CD8-positive, alpha-beta memory T cell (primary cell): Measurements from ENCODE around the gene PDZD7. TPM values are rescaled to one million over a fixed set of nuclear protein-coding genes. Genes with fewer than 3 reads are reported as not detected.
A peak's percentile ranks its signal among the peaks of the same experiment; 100 is the strongest.

ENCODE experiments used
- CTCF ChIA-PET: fragments of 350-600 bp; sonication (Branson Sonifier 250); formaldehyde crosslinking; loops from one replicate; lab custom pipeline; 2021; ENCODE audit warnings: antibody characterized with exemption; lab: Charles Lee
- POLR2A ChIA-PET: fragments of 350-600 bp; sonication (Branson Sonifier 250); formaldehyde crosslinking; loops from one replicate; lab custom pipeline; 2021; ENCODE audit warnings: antibody characterized with exemption; lab: Charles Lee
- DNase-seq, 5 donors: peaks; one replicate each; pipeline versions ENCODE4 v3.0.0 to v3.0.0-alpha.2; 2020 to 2022; ENCODE audit warnings: mixed read lengths in 1 of 5
- H3K27ac ChIP-seq: one replicate; pipeline ENCODE4 v1.7.0; 2013; ENCODE audit warnings: low read depth, mild to moderate bottlenecking, low read length, moderate library complexity
- H3K27me3 ChIP-seq: 2 replicates; pipeline ENCODE4 v1.7.0; 2013; ENCODE audit warnings: low read length, mild to moderate bottlenecking; ENCODE audit not compliant: insufficient read depth, poor library complexity, severe bottlenecking
- H3K36me3 ChIP-seq: 2 replicates; pipeline ENCODE4 v1.7.0; 2013; ENCODE audit warnings: mild to moderate bottlenecking, low read length, moderate library complexity; ENCODE audit not compliant: insufficient read depth
- H3K4me1 ChIP-seq: 2 replicates; pipeline ENCODE4 v1.7.0; 2013; ENCODE audit warnings: mild to moderate bottlenecking, low read length, moderate library complexity; ENCODE audit not compliant: insufficient read depth
- H3K4me3 ChIP-seq: 2 replicates; pipeline ENCODE4 v1.7.0; 2013; ENCODE audit warnings: mild to moderate bottlenecking, low read length
- H3K9me3 ChIP-seq: 2 replicates; pipeline ENCODE4 v1.7.0; 2013; ENCODE audit warnings: mild to moderate bottlenecking, low read length
- H3K27ac Mint-ChIP-seq, 8 donors: one replicate each; pipeline ENCODE4 v1.8.0; 2020 to 2021; ENCODE audit warnings: mixed read lengths in 8 of 8, mild to moderate bottlenecking in 6 of 8, inconsistent platforms in 3 of 8, moderate library complexity in 3 of 8
- H3K27me3 Mint-ChIP-seq, 2 donors: one replicate each; pipeline ENCODE4 v1.8.0; 2020 to 2021; ENCODE audit warnings: mixed read lengths in 2 of 2, mild to moderate bottlenecking in 1 of 2, moderate library complexity in 1 of 2
- H3K36me3 Mint-ChIP-seq, 3 donors: one replicate each; pipeline ENCODE4 v1.8.0; 2020 to 2021; ENCODE audit warnings: mixed read lengths in 3 of 3, inconsistent platforms in 1 of 3, mild to moderate bottlenecking in 1 of 3
- H3K4me1 Mint-ChIP-seq, 3 donors: one replicate each; pipeline ENCODE4 v1.8.0; 2020 to 2021; ENCODE audit warnings: mixed read lengths in 3 of 3, inconsistent platforms in 1 of 3, mild to moderate bottlenecking in 1 of 3
- H3K4me3 Mint-ChIP-seq, 7 donors: one replicate each; pipeline ENCODE4 v1.8.0; 2020 to 2021; ENCODE audit warnings: mixed read lengths in 7 of 7, mild to moderate bottlenecking in 6 of 7, moderate library complexity in 4 of 7, inconsistent platforms in 2 of 7
- H3K9me3 Mint-ChIP-seq, 5 donors: one replicate each; pipeline ENCODE4 v1.8.0; 2020 to 2022; ENCODE audit warnings: mixed read lengths in 5 of 5, mild to moderate bottlenecking in 3 of 5, moderate library complexity in 2 of 5, inconsistent platforms in 1 of 5
- polyA plus RNA-seq: library from polyadenylated mRNA; unstranded; fragments of 300-500 nt; fragmentation: Illumina TruSeq; gene quantifications from one replicate; pipeline ENCODE4 v1.2.3, GENCODE V29; 2021
- total RNA-seq, 2 experiments: library from RNA; stranded (reverse); gene quantifications; one replicate each; pipeline ENCODE4 v1.2.3, GENCODE V29; 2021

The PDZD7 gene
- total and polyA plus RNA-seq, 3 experiments from 2014 or later: 0.23 to 0.33 (median 0.31) TPM

DNA sequence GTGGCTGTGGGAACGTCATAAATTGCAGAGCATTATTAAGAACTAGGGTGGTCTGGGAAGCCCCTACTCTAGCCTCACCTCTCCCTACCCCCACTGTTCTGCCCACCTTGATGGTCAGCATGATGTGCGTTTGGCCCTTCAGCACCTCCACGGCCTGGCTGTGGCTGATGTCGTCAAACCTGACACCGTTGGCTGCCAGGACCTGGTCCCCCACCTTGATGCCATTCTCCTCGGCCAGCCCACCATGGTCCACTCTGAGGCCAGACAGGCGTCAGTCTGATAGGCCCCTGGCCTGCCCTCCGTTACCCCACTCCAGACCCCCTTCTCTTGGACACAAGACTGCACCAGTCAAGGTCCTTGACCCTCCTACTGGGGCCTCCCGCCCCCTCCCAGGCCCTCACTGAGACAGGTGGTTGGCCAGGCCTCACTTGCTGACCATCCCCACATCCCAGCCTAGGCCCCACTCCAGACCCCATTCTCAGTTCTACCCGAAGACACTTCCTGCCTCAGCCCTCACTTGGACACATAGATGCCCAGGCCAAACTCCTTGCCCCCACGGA lies 9.2 kb downstream of the PDZD7 start:
- Histone ChIP-seq H3K4me3 (no peak overlapping the region), H3K36me3 (no peaks in the 10 kb centered on the region), H3K9me3 (no peaks in the 10 kb centered on the region), H3K27me3 (peaks cover 12% of the 10 kb centered on the region), H3K27ac (no peak overlapping the region), H3K4me1 (no peaks in the 10 kb centered on the region)
- H3K4me3 Mint-ChIP-seq: no peak overlapping the region
- H3K36me3 Mint-ChIP-seq: no peaks in the 10 kb centered on the region
- H3K27me3 Mint-ChIP-seq: peaks cover 23 to 32% of the 10 kb centered on the region in 2 donors
- H3K4me1 Mint-ChIP-seq: peaks cover 0 to 3% (median 0%) of the 10 kb centered on the region in 3 donors
- CTCF ChIA-PET: no interaction called here
- POLR2A ChIA-PET: no interaction called here
- no peaks in the 10 kb centered on the region for H3K9me3 Mint-ChIP-seq
- no peak for DNase-seq
- no peak overlapping the region for H3K27ac Mint-ChIP-seq

DNA sequence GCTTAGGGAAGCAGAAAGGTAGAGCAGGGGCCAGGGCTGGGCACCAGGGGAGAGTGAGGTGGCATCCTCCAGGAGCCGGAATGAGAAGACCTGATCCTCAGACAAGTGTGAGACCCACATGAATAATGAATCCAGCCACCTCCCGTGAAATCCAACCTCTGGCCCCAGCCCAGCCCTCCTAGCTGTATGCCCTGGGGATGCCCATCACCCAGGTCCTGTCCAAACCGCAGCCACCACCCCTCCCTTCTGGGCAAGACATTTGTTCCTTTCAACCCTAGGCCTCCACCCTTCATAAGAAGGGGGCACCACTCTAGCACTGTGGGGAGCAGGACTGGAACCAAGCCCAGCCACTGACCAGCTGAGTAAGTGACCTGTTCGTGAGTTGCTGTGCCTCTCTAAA lies 9.7 kb downstream of the PDZD7 start:
- Mint-ChIP-seq H3K27ac (no peak overlapping the region), H3K9me3 (no peaks in the 10 kb centered on the region), H3K36me3 (peaks cover 0 to 2% (median under 1%) of the 10 kb centered on the region in 3 donors), H3K4me3 (no peak overlapping the region), H3K27me3 (peaks cover 27 to 37% of the 10 kb centered on the region in 2 donors), H3K4me1 (peaks cover 0 to 3% (median 0%) of the 10 kb centered on the region in 3 donors)
- H3K27me3 ChIP-seq: peaks cover 17% of the 10 kb centered on the region
- ChIA-PET CTCF (no interaction called here), POLR2A (no interaction called here)
- H3K36me3 ChIP-seq: no peaks in the 10 kb centered on the region
- H3K4me3 ChIP-seq: no peak overlapping the region
- no peak overlapping the region for H3K27ac ChIP-seq
- H3K4me1 ChIP-seq: no peaks in the 10 kb centered on the region
- DNase-seq: no peak
- no peaks in the 10 kb centered on the region for H3K9me3 ChIP-seq

DNA sequence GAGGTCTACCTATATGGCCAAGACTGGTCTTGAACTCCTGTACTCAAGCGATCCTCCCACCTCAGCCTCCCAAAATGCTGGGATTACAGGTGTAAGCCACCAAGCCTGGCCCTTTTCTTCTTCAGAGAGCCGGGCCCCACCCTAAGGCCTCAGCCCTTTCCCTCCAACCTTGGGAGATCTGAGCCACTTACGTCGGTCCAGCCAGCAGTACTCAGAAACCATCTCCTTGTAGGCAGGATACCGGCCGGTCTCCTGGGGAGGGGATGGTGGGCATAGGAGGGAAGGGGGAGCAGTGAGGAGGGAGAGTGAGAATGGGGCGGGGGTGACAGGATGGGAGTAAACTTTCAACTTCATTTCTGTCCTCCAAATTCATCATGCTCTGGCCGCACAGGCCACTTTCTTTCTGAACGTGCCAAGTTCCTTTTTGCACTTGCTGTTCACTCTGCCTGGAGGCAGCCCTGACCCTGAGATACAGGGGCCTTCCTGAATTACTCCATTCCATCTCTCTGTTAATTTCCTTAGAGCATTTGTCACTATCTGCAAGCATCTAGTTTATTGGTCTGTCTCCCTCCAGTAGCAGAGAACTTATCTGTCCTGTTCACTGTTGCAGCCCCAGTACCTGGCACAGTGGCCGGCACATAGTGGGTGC lies 10.4 kb downstream of the PDZD7 start:
- Histone ChIP-seq H3K27me3 (peaks cover 20% of the 10 kb centered on the region), H3K27ac (no peak overlapping the region), H3K4me1 (no peaks in the 10 kb centered on the region), H3K36me3 (no peaks in the 10 kb centered on the region), H3K4me3 (no peak overlapping the region), H3K9me3 (no peaks in the 10 kb centered on the region)
- CTCF ChIA-PET: interaction anchor here (6.9 kb wide), 1 partner anchor 24 kb away, joined by 98 read pairs; the partner anchor contains the start of gene LZTS2
- H3K27ac Mint-ChIP-seq: no peak overlapping the region
- no peak for DNase-seq
- POLR2A ChIA-PET: no interaction called here
- no peak overlapping the region for H3K4me3 Mint-ChIP-seq
- peaks cover 0 to 4% (median 2%) of the 10 kb centered on the region in 3 donors for H3K36me3 Mint-ChIP-seq
- no peaks in the 10 kb centered on the region for H3K9me3 Mint-ChIP-seq
- peaks cover 0 to 3% (median 0%) of the 10 kb centered on the region in 3 donors for H3K4me1 Mint-ChIP-seq
- H3K27me3 Mint-ChIP-seq: peaks cover 31 to 42% of the 10 kb centered on the region in 2 donors

DNA sequence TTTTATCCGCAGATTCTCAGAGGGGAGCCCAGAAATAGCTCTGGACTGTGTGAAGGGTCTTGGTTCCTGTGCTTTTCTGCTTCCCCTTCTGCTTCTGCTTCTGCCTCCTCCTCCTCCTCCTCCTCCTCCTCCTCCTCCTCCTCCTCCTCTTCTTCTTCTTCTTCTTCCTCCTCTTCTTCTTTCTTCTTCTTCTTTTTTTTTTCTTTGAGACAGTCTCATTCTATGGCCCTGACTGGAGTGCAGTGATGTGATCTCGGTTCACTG lies 11.6 kb downstream of the PDZD7 start:
- Mint-ChIP-seq H3K36me3 (peaks cover 0 to 4% (median 2%) of the 10 kb centered on the region in 3 donors), H3K27me3 (peaks cover 33 to 50% of the 10 kb centered on the region in 2 donors), H3K4me3 (no peak overlapping the region), H3K4me1 (peaks cover 0 to 6% (median 1%) of the 10 kb centered on the region in 3 donors), H3K27ac (no peak overlapping the region), H3K9me3 (no peaks in the 10 kb centered on the region)
- H3K4me3 ChIP-seq: no peak overlapping the region
- ChIA-PET POLR2A (interaction anchor here (0.7 kb wide), 1 partner anchor 104 kb away, joined by 4 read pairs; no protein-coding TSS in a partner anchor), CTCF (interaction anchor here (0.6 to 6.9 kb wide), 14 partner anchors 9 to 104 kb away, joined by 3 to 98 read pairs (median 6); partner anchors contain the start of genes LZTS2, PDZD7 and SFXN3)
- H3K9me3 ChIP-seq: no peaks in the 10 kb centered on the region
- H3K27ac ChIP-seq: no peak overlapping the region
- no peak for DNase-seq
- no peaks in the 10 kb centered on the region for H3K36me3 ChIP-seq
- peaks cover 3% of the 10 kb centered on the region for H3K4me1 ChIP-seq
- peaks cover 20% of the 10 kb centered on the region for H3K27me3 ChIP-seq

DNA sequence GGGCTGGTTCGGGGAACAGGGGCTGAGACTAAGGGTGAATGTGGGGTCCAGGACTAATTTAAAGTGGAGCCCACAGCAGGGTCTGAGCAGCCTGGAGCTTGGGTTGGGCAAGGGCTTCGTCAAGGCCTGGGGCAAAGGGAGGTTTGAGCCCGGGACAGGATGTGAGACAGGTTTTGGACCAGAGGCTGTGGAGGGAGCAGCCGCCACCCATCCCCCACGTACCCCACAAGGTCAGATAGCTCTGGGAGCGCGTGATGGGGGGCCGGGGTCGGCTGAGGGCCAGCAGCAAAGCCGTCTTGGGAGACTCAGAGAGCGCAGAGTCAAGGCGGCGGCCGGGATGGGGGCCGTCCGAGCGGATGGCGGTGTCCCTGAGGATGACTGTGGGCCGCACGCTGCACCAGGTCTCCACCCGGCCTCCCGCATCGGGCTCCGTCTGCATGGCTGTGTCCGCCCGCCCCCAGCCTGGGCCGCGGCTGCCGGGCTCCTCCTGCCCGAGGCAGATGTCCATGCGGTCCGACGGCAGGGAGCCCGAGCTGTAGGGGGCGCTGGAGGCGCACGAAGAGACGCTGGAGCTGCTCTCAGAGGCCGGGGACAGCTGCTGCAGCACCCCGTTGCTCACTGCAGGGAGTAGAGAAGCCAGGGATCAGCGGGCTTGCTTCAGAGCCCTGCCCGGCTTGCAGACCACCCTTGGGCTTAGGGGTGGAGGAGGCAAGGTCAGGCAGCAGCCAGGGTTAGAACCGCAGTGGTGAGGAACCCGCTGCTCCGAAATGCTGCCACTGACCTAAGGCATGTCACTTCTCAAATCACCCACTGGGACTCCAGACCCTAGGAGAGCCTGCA lies 12.1 kb downstream of the PDZD7 start:
- Histone ChIP-seq H3K27ac (no peak overlapping the region), H3K27me3 (peaks cover 20% of the 10 kb centered on the region), H3K36me3 (no peaks in the 10 kb centered on the region), H3K9me3 (no peaks in the 10 kb centered on the region), H3K4me1 (peaks cover 3% of the 10 kb centered on the region), H3K4me3 (no peak overlapping the region)
- H3K36me3 Mint-ChIP-seq: peaks cover 0 to 4% (median 2%) of the 10 kb centered on the region in 3 donors
- POLR2A ChIA-PET: interaction anchor here (0.7 kb wide), 1 partner anchor 104 kb away, joined by 4 read pairs; no protein-coding TSS in a partner anchor
- CTCF ChIA-PET: interaction anchor here (0.6 to 6.9 kb wide), 17 partner anchors 9 to 105 kb away, joined by 3 to 98 read pairs (median 6); partner anchors contain the start of genes LZTS2, PDZD7 and SFXN3
- peak; percentile 36 to 79 (median 53) for DNase-seq
- H3K4me1 Mint-ChIP-seq: peaks cover 2 to 10% (median 6%) of the 10 kb centered on the region in 3 donors
- H3K4me3 Mint-ChIP-seq: no peak overlapping the region
- H3K9me3 Mint-ChIP-seq: no peaks in the 10 kb centered on the region
- H3K27ac Mint-ChIP-seq: no peak overlapping the region
- peaks cover 36 to 52% of the 10 kb centered on the region in 2 donors for H3K27me3 Mint-ChIP-seq

DNA sequence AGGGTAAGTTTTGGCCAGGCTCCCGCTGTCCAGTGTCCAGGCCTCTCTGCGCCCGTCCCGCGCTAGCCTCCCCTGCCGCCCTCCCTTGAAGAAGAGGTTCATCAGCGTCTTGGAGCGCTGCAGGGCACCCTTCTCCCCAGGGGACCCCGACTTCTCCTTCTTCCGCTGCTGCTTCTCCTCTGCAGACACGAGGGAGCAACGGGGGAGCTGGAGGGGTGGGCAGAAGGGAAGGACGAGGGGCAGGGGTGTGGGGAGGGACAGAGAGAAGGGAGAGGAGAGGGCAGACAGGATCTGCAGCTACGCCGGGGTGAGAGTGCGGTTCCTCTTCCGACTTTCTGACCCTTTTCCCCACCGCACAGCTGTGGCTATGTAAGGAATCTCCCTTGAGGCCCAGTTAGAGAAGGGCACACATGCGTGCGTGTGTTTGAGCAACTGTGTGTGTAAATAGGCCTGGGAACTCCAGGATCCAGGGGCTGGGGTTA lies 12.8 kb downstream of the PDZD7 start:
- no peaks in the 10 kb centered on the region for H3K9me3 ChIP-seq
- DNase-seq: no peak
- peaks cover 36 to 52% of the 10 kb centered on the region in 2 donors for H3K27me3 Mint-ChIP-seq
- CTCF ChIA-PET: interaction anchor here (0.6 to 6.9 kb wide), 13 partner anchors 9 to 456 kb away, joined by 3 to 98 read pairs (median 6); partner anchors contain the start of genes LZTS2, PDZD7 and SFXN3
- H3K27me3 ChIP-seq: peaks cover 20% of the 10 kb centered on the region
- peaks cover 4 to 14% (median 10%) of the 10 kb centered on the region in 3 donors for H3K4me1 Mint-ChIP-seq
- no peak overlapping the region for H3K4me3 ChIP-seq
- no peaks in the 10 kb centered on the region for H3K36me3 ChIP-seq
- H3K36me3 Mint-ChIP-seq: peaks cover 0 to 4% (median 2%) of the 10 kb centered on the region in 3 donors
- POLR2A ChIA-PET: interaction anchor here (0.6 kb wide), 1 partner anchor 839 kb away, joined by 4 read pairs; no protein-coding TSS in a partner anchor
- no peak overlapping the region for H3K27ac Mint-ChIP-seq
- H3K4me3 Mint-ChIP-seq: no peak overlapping the region
- H3K27ac ChIP-seq: no peak overlapping the region
- H3K4me1 ChIP-seq: peaks cover 6% of the 10 kb centered on the region
- H3K9me3 Mint-ChIP-seq: no peaks in the 10 kb centered on the region

DNA sequence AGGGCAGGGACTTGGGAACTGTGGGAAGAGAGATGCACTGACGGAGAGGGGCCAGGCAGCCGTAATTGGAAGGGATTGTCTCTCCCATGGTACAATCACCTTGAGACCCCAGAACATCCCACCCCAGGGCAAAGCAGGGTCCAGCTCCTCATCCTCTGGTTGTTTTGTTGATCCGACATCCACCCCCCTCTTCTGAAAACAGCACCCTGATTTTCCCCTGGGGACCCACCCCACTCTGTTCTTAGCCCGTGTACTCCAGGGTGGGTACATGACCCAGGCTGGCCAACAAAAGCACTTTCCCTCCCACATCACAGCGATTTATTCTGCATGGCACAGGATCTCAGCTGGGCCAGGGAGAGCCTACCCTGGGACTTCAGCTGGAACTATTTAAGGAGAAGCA lies 14.1 kb downstream of the PDZD7 start:
- H3K4me3 ChIP-seq: no peak overlapping the region
- H3K27ac ChIP-seq: no peak overlapping the region
- H3K9me3 ChIP-seq: no peaks in the 10 kb centered on the region
- H3K4me1 ChIP-seq: peaks cover 13% of the 10 kb centered on the region
- Mint-ChIP-seq H3K27me3 (peaks cover 38 to 49% of the 10 kb centered on the region in 2 donors), H3K27ac (no peak overlapping the region), H3K4me3 (no peak overlapping the region), H3K4me1 (peaks cover 9 to 19% (median 17%) of the 10 kb centered on the region in 3 donors), H3K9me3 (no peaks in the 10 kb centered on the region), H3K36me3 (peaks cover 0 to 4% (median 2%) of the 10 kb centered on the region in 3 donors)
- H3K36me3 ChIP-seq: no peaks in the 10 kb centered on the region
- DNase-seq: no peak
- peaks cover 20% of the 10 kb centered on the region for H3K27me3 ChIP-seq
- ChIA-PET CTCF (interaction anchor here (1.2 to 6.9 kb wide), 6 partner anchors 11 to 69 kb away, joined by 3 to 98 read pairs (median 13); partner anchors contain the start of genes LZTS2, PDZD7, SEMA4G and SFXN3), POLR2A (interaction anchor here (0.7 kb wide), 1 partner anchor 11 kb away, joined by 3 read pairs; no protein-coding TSS in a partner anchor)
